K562 (cell line): ENCODE data around the gene MLXIPL. TPM values are rescaled to one million over a fixed set of nuclear protein-coding genes. Genes with fewer than 3 reads are reported as not detected.

Experiments used
- ATF1 ChIP-seq, 2 experiments: fragments of 450-650 bp in 1 of 2; IDR thresholded peaks; 2 replicates each; pipeline ENCODE4 v1.6.1; 2016; ENCODE audit warnings: missing compliant biosample characterization in 1 of 2, missing genetic modification characterization in 1 of 2
- CBFA2T3 ChIP-seq: fragments of 450-650 bp; IDR thresholded peaks from 2 replicates; pipeline ENCODE4 v1.6.1; 2017
- CREB5 ChIP-seq: fragments of 250-450 bp; sonication (Bioruptor Pico); IDR thresholded peaks from 2 replicates; pipeline ENCODE4 v1.5.0; 2020; ENCODE audit warnings: mild to moderate bottlenecking
- E4F1 ChIP-seq: fragments of 250-450 bp; sonication (Bioruptor Pico); IDR thresholded peaks from 2 replicates; pipeline ENCODE4 v1.5.0; 2021; ENCODE audit warnings: mild to moderate bottlenecking, borderline replicate concordance
- ETS1 ChIP-seq: conservative IDR thresholded peaks from 2 replicates; pipeline ENCODE4 v1.6.1; 2011; ENCODE audit warnings: low read depth, mild to moderate bottlenecking, low read length; ENCODE audit not compliant: control insufficient read depth
- NEUROD1 ChIP-seq: fragments of 150-350 bp; IDR thresholded peaks from 2 replicates; pipeline ENCODE4 v1.6.1; 2014; ENCODE audit warnings: borderline replicate concordance, low read length, low read depth; ENCODE audit not compliant: partially characterized antibody
- POU5F1 ChIP-seq: fragments of 150-350 bp; IDR thresholded peaks from 2 replicates; pipeline ENCODE4 v1.6.1; 2014; ENCODE audit warnings: borderline replicate concordance, low read length, low read depth, mild to moderate bottlenecking; ENCODE audit not compliant: partially characterized antibody
- RBM15 ChIP-seq: fragments of 200-400 bp; formaldehyde crosslinking; IDR thresholded peaks from 2 replicates; pipeline ENCODE4 v1.6.1; 2018; ENCODE audit warnings: mild to moderate bottlenecking, low read length, moderate library complexity; ENCODE audit not compliant: insufficient read depth
- RBM39 ChIP-seq: fragments of 200-400 bp; formaldehyde crosslinking; optimal IDR thresholded peaks from 2 replicates; pipeline ENCODE3; 2018; ENCODE audit warnings: low read depth, low read length
- SAP30 ChIP-seq: fragments of 200-600 bp; sonication (generic); IDR thresholded peaks from 2 replicates; pipeline ENCODE4 v1.6.1; 2012; ENCODE audit warnings: borderline replicate concordance, low read depth, mild to moderate bottlenecking, moderate library complexity, low read length, control low read depth, inconsistent platforms; ENCODE audit not compliant: insufficient read depth, poor library complexity, severe bottlenecking
- SMAD3 ChIP-seq: fragments of 450-650 bp; formaldehyde crosslinking; conservative IDR thresholded peaks from 2 replicates; pipeline ENCODE4 v1.4.0; 2020; ENCODE audit warnings: mild to moderate bottlenecking
- SMARCA5 ChIP-seq: fragments of 450-650 bp; IDR thresholded peaks from 2 replicates; pipeline ENCODE4 v1.6.1; 2016
- TEAD1 ChIP-seq, 2 experiments: fragments of 450-650 bp in 1 of 2; sonication (generic) in 1 of 2; formaldehyde crosslinking; IDR thresholded peaks; 2 replicates each; pipeline versions ENCODE4 v1.4.0 to v1.8.0; 2020 to 2022; ENCODE audit warnings: mild to moderate bottlenecking in 2 of 2, missing genetic modification reagents in 1 of 2
- TEAD4 ChIP-seq, 2 experiments: sonication (generic) in 1 of 2; formaldehyde crosslinking in 1 of 2; IDR thresholded peaks; 2 replicates each; pipeline versions ENCODE4 v1.6.1 to v1.8.0; 2012 to 2022; ENCODE audit warnings: borderline replicate concordance in 1 of 2, inconsistent platforms in 1 of 2, low read length in 1 of 2, mild to moderate bottlenecking in 1 of 2, missing genetic modification reagents in 1 of 2
- TFE3 ChIP-seq: fragments of 450-650 bp; formaldehyde crosslinking; IDR thresholded peaks from 2 replicates; pipeline ENCODE4 v1.4.0; 2020; ENCODE audit warnings: mild to moderate bottlenecking, mixed read lengths
- THRAP3 ChIP-seq: fragments of 450-650 bp; IDR thresholded peaks from 2 replicates; pipeline ENCODE4 v1.6.1; 2016; ENCODE audit warnings: mild to moderate bottlenecking, inconsistent platforms, borderline replicate concordance
- ZNF12 ChIP-seq: sonication (generic); formaldehyde crosslinking; IDR thresholded peaks from 2 replicates; pipeline ENCODE4 v1.4.0; 2020; ENCODE audit warnings: mild to moderate bottlenecking, missing genetic modification reagents
- ZNF140 ChIP-seq: fragments of 250-450 bp; sonication (Bioruptor Pico); IDR thresholded peaks from 2 replicates; pipeline ENCODE4 v1.8.0; 2021; ENCODE audit warnings: moderate library complexity, mild to moderate bottlenecking, inconsistent platforms
- ZNF551 ChIP-seq: fragments of 250-450 bp; sonication (Bioruptor Pico); IDR thresholded peaks from 2 replicates; pipeline ENCODE4 v1.5.0; 2021; ENCODE audit warnings: mild to moderate bottlenecking, moderate library complexity
- ZNF644 ChIP-seq: fragments of 200-800 bp; sonication (Bioruptor generic); IDR thresholded peaks from 2 replicates; pipeline ENCODE4 v1.6.1; 2016; ENCODE audit warnings: low read depth, missing genetic modification characterization, missing compliant biosample characterization
- ZNF717 ChIP-seq: fragments of 250-450 bp; sonication (Bioruptor Pico); IDR thresholded peaks from 2 replicates; pipeline ENCODE4 v1.5.0; 2021
- polyA plus RNA-seq, 8 experiments: library from polyadenylated mRNA; depleted of rRNA in 4 of 8; stranded (reverse) in 5 of 8; unstranded in 3 of 8; fragments of >200 nt; fragmentation: Nextera tagmentation in 2 of 8; fragmentation: Illumina TruSeq in 1 of 8; extraction: Ambion mirVana in 2 of 8; extraction: Trizol in 1 of 8; gene quantifications; 2 replicates each; pipeline versions ENCODE4 v1.2.1 to v1.2.3, GENCODE V29; 2011 to 2014; ENCODE audit warnings: inconsistent platforms in 1 of 8, missing spikeins in 1 of 8
- total RNA-seq, 7 experiments: library from RNA; depleted of rRNA in 6 of 7; stranded (reverse); fragments of >200 nt in 6 of 7; fragmentation: Illumina TruSeq in 2 of 7; extraction: Trizol in 2 of 7; gene quantifications; 2 replicates each; pipeline versions ENCODE4 v1.2.1 to v1.2.3, GENCODE V29; 2011 to 2021; ENCODE audit warnings: low replicate concordance in 1 of 7

Gene MLXIPL
- total and polyA plus RNA-seq, 9 of the 15 experiments (the other 6 are each of a cell fraction or from before 2014, with no cell fraction given): 0.11 to 18.4 (median 1.4) TPM

- TF ChIP-seq ETS1: no peak
- TF ChIP-seq ZNF717 (CRISPR knock-in tag): no peak
- TF ChIP-seq CREB5: no peak
- TF ChIP-seq ZNF551 (CRISPR knock-in tag): no peak
- no peak for TF ChIP-seq THRAP3
- TF ChIP-seq SMARCA5: no peak
- no peak for TF ChIP-seq ZNF140 (CRISPR knock-in tag)
- TF ChIP-seq ZNF12: no peak
- TF ChIP-seq TFE3: no peak
- TF ChIP-seq RBM39: no peak
- TF ChIP-seq E4F1: no peak
- no peak for TF ChIP-seq NEUROD1
- no peak for TF ChIP-seq SMAD3 (CRISPR knock-in tag)
- TF ChIP-seq POU5F1: no peak
- no peak; the same call in 1 of the 2 replicates for TF ChIP-seq TEAD4 (IDR thresholded peaks at IDR 0.05; ENCODE audit: low read length)
- TF ChIP-seq TEAD4 (CRISPR knock-in tag; IDR thresholded peaks at IDR 0.05; ENCODE audit: borderline replicate concordance): no peak
- TF ChIP-seq SAP30: no peak
- no peak for TF ChIP-seq ATF1 (CRISPR knock-in tag; IDR thresholded peaks at IDR 0.05)
- no peak for TF ChIP-seq ATF1 (tag; IDR thresholded peaks at IDR 0.05)
- no peak for TF ChIP-seq CBFA2T3
- no peak for TF ChIP-seq ZNF644
- no peak for TF ChIP-seq RBM15
- no peak for TF ChIP-seq TEAD1 (CRISPR knock-in tag; IDR thresholded peaks at IDR 0.05)
Measured at GRCh38 chr7:73567846-73568685, 56.3 kb downstream of the MLXIPL start (continued).
